SU-DHL-6 (cell line): Measurements from ENCODE around the gene ATF3.

Source experiments
- H2AFZ ChIP-seq: fragments of 200-600 bp; sonication (generic); 2 replicates; pipeline ENCODE4 v1.6.1; 2014; ENCODE audit warnings: low read depth, mild to moderate bottlenecking, moderate library complexity, mixed read lengths, antibody characterized with exemption, low read length; ENCODE audit not compliant: severe bottlenecking
- H3F3A ChIP-seq: fragments of 200-600 bp; shearing (Covaris generic); 2 replicates; pipeline ENCODE4 v1.6.0; 2016; ENCODE audit warnings: antibody characterized with exemption, mild to moderate bottlenecking; ENCODE audit not compliant: insufficient read depth
- H3K27ac ChIP-seq: fragments of 200-600 bp; sonication (generic); 2 replicates; pipeline ENCODE4 v1.5.1; 2016; ENCODE audit warnings: low read depth, mild to moderate bottlenecking, low read length, moderate library complexity, mixed read lengths
- H3K27me3 ChIP-seq: fragments of 200-600 bp; sonication (generic), shearing (Covaris generic); 2 replicates; pipeline ENCODE4 v1.6.0; 2014; ENCODE audit warnings: mild to moderate bottlenecking, low read length
- H3K36me3 ChIP-seq: fragments of 200-600 bp; sonication (generic); 2 replicates; pipeline ENCODE4 v1.6.1; 2014; ENCODE audit warnings: mild to moderate bottlenecking, low read length, mixed read lengths
- H3K4me2 ChIP-seq: fragments of 300-600, 200-600 bp; shearing (Covaris generic), sonication (generic); 2 replicates; pipeline ENCODE4 v1.6.0; 2014; ENCODE audit warnings: low read length, low read depth, mild to moderate bottlenecking; ENCODE audit not compliant: poor library complexity, severe bottlenecking
- H3K4me3 ChIP-seq: fragments of 200-600 bp; sonication (generic); 2 replicates; pipeline ENCODE4 v1.5.1; 2014; ENCODE audit warnings: antibody characterized with exemption, low read length, mild to moderate bottlenecking, mixed read lengths; ENCODE audit not compliant: insufficient read depth, poor library complexity, severe bottlenecking
- H3K79me2 ChIP-seq: fragments of 200-600 bp; sonication (generic); 2 replicates; pipeline ENCODE4 v1.6.1; 2014; ENCODE audit warnings: mild to moderate bottlenecking, low read length, moderate library complexity; ENCODE audit not compliant: insufficient read depth
- H3K9ac ChIP-seq: fragments of 200-600 bp; sonication (generic); 2 replicates; pipeline ENCODE4 v1.7.0; 2014; ENCODE audit warnings: mild to moderate bottlenecking, low read length
- H3K9me2 ChIP-seq: fragments of 200-600 bp; sonication (generic); replicated peaks from 2 replicates; pipeline ENCODE4 v1.6.1; 2014; ENCODE audit warnings: low read length; ENCODE audit not compliant: insufficient read depth
- H3K9me3 ChIP-seq: fragments of 200-600 bp; sonication (generic); 2 replicates; pipeline ENCODE4 v1.6.1; 2014; ENCODE audit warnings: low read length, mixed read lengths; ENCODE audit not compliant: insufficient read depth
- H4K20me1 ChIP-seq: fragments of 200-600 bp; sonication (generic); 2 replicates; pipeline ENCODE4 v1.6.1; 2014; ENCODE audit warnings: low read depth, mild to moderate bottlenecking, antibody characterized with exemption, low read length, moderate library complexity, mixed read lengths
- CTCF ChIP-seq: fragments of 200-600 bp; sonication (generic); IDR thresholded peaks from one replicate; pipeline ENCODE4 v1.5.1; 2017; ENCODE audit warnings: antibody characterized with exemption, mild to moderate bottlenecking, low read length, moderate library complexity; ENCODE audit not compliant: insufficient read depth, poor library complexity, severe bottlenecking
- EZH2phosphoT487 ChIP-seq: fragments of 200-600 bp; sonication (generic), shearing (Covaris generic); conservative IDR thresholded peaks from 2 replicates; pipeline ENCODE4 v1.6.1; 2018; ENCODE audit warnings: mild to moderate bottlenecking, antibody characterized with exemption, low read length, moderate library complexity, mixed read lengths

The ATF3 gene

GRCh38 chr1:212578041-212578440, 30.5 kb upstream of the ATF3 start:
- no peak overlapping the region for H3K4me2 ChIP-seq

DNA sequence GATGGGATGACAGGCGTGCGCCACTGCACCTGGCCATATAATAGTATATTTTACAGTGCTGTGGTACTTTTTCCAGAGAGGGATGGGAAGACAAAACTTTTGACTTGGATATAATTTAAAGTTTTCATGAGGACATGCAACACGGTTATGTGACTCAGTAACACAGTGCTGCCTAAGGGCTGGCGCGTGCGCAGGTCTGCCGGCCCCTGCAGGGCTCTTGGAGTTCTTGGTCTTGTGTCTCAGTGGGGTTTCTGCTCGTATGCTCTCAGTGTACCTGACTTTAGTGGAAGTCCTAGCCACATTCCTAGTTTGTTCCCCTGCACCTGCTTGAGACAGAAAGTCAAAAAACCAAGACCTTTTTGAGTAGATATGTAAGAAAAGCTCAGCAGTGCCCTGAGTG, 27.5 kb upstream of the ATF3 start:
- Histone ChIP-seq H3F3A (no peaks in the 10 kb centered on the region), H3K27ac (no peak overlapping the region), H3K36me3 (no peaks in the 10 kb centered on the region), H3K27me3 (no peaks in the 10 kb centered on the region), H4K20me1 (no peaks in the 10 kb centered on the region), H3K9me3 (no peaks in the 10 kb centered on the region), H3K4me2 (no peak overlapping the region), H3K79me2 (no peaks in the 10 kb centered on the region), H3K9me2 (no peaks in the 10 kb centered on the region), H2AFZ (no peak overlapping the region), H3K4me3 (no peak overlapping the region), H3K9ac (no peak overlapping the region)
- no peak for TF ChIP-seq EZH2phosphoT487
- no peak for TF ChIP-seq CTCF

More at GRCh38 chr1:212578041-212578440, 30.5 kb upstream of the ATF3 start:
- Histone ChIP-seq H4K20me1 (no peaks in the 10 kb centered on the region), H3K9me3 (no peaks in the 10 kb centered on the region), H3K9me2 (no peaks in the 10 kb centered on the region), H3K27ac (no peak overlapping the region), H3K9ac (no peak overlapping the region), H3F3A (no peaks in the 10 kb centered on the region; the same call in 1 of the 2 replicates), H3K27me3 (no peaks in the 10 kb centered on the region), H3K79me2 (no peaks in the 10 kb centered on the region), H3K36me3 (no peaks in the 10 kb centered on the region), H3K4me3 (no peak overlapping the region), H2AFZ (no peak overlapping the region)
- TF ChIP-seq CTCF, result no peak
- no peak for TF ChIP-seq EZH2phosphoT487

- no peak overlapping the region for H2AFZ ChIP-seq
Observed at GRCh38 chr1:212582291-212582690, 26.3 kb upstream of the ATF3 start.

More at GRCh38 chr1:212582291-212582690, 26.3 kb upstream of the ATF3 start:
- Histone ChIP-seq H3K9ac (no peak overlapping the region), H3K4me3 (no peak overlapping the region), H3F3A (no peaks in the 10 kb centered on the region), H3K9me3 (no peaks in the 10 kb centered on the region), H3K27me3 (no peaks in the 10 kb centered on the region), H3K4me2 (no peak overlapping the region), H3K27ac (no peak overlapping the region), H3K79me2 (no peaks in the 10 kb centered on the region), H3K36me3 (no peaks in the 10 kb centered on the region), H4K20me1 (no peaks in the 10 kb centered on the region), H3K9me2 (no peaks in the 10 kb centered on the region)
- no peak for TF ChIP-seq EZH2phosphoT487
- no peak for TF ChIP-seq CTCF
